GM03348 (cell line): ENCODE results near the gene CACNB3.
"Not testable (repeated sequence)": the region's sequence is repeated elsewhere in the genome, so short reads cannot be mapped to it uniquely, and the experiment has no call there.

Source experiments
- DNase-seq: peaks from one replicate; pipeline ENCODE4 v3.0.0; 2012; ENCODE audit warnings: low spot score

CACNB3 gene

DNA sequence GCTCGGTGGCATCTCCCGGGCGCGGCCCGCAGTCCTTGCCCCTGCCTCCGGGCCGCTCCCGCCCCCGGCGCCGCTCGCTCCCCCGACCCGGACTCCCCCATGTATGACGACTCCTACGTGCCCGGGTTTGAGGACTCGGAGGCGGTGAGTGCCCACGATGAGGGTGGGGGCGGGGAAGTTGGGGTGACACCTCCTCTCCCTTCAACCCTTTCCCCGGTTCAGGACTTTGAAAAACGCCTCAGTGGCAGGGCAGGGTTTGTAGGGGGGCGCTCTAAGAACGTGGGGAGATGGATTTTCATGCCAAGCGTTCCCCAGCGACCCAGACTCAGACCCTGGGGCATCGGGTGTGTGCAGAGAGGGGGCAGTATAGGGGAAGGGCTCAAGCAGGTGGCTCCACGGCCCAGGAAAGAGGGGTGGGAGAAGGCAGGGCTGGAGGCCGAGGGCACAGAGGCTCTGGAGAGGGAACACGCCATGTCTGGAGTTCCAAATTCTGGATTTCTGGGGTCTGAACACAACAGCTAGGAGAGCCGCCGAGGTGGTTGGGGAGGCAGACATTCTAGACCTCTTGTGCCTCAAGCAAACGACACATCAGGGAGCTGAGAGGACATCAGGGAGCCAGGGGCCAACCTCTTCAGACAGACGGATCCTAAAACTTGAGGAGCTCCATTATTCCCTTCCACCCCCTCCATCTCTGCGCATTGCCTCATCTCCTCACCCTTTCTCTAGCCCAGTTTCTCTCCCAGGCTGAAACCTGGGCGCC lies 715 bp downstream of the CACNB3 start:
- DNase-seq = no peak

DNA sequence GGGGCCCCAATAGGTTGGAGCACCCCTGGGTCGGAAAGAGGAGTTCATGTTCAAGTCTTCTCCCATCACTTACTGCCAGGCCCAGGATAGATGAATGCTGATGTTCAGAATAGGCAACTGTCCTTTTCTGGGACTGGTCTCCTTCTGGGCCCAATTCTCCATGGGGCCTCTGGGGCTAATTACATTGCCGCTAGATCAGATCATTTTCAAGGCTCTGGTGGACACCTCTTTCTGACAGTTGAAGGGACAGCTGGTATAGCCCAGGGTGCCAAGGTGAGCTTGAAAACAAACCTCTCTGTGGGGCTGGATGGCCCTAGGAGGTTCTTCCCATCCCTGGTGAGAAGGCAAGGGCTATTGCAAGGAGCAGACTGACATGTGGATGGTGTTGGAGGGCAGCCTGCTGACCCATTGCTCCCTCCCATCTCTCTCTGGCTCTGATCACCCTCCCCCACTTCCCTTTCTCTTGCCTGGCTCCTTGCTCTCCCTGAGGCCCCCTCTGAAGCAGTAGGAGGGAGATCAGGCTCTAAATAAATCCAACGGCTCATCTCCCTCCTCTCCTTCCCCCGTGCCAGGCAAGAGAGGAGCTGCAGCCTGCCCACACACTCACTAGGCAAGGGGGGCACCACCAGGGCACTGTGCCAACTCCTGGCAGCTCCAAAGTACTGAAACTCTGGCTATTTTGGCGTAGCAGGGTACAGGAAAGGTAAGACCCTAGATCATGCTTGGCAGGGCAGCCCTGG lies 1.9 kb downstream of the CACNB3 start:
- DNase-seq = no peak

- DNase-seq = no peak
Measured at GRCh38 chr12:48822139-48822538, 3.8 kb downstream of the CACNB3 start.

DNA sequence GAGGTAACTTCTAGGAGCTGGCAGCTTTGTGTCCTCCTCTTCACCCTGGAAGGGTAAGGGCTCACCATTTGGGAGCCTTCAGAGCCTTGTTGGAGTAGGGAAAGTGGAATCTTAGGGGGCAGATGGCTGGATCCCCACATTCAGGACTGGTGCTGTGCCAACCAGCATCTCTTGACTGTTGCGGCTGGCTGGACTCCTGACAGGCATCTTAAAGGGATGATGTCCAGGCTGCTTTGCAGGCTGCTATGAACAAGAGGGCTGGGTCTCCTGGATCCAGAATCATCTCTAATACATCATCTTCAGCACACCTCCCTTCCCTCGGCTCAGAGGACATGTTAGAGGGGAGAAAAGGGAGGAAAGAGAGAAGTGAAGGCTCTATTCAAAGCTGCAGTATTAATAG lies 4.4 kb downstream of the CACNB3 start:
- no peak for DNase-seq

DNA sequence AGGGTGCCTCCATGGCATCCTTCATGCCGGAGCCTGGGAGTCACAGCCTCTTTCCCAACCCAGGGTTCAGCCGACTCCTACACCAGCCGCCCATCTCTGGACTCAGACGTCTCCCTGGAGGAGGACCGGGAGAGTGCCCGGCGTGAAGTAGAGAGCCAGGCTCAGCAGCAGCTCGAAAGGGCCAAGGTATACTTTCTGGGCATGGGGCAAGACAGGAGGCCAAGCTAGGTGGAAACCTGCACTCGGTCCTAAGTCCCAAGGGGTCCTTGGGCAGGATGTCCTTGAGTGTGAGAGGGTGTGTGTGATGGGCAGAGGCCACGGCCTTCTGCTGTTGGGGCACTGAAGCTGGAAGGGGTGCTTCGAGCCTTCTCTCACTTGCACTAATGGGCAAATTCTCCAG lies 5.0 kb downstream of the CACNB3 start:
- no peak for DNase-seq

GRCh38 chr12:48824112-48824511 lies 5.8 kb downstream of the CACNB3 start:
- no peak for DNase-seq

DNA sequence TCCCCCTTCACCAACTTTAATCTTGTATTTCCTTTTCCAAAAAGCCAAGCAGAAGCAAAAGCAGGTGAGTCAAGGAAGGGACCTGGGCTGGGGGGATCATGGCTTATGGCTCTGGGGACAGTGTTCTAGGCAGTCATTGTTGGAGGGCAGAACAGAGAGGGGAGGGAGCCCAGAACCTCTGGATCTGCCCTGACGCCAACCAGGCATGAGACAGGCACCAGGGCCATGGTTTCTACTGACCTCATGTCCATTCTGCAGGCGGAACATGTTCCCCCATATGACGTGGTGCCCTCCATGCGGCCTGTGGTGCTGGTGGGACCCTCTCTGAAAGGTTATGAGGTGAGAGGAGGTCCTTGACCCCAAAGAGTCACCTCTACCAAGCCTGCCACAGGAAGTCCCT lies 6.6 kb downstream of the CACNB3 start:
- DNase-seq = no peak

- no peak for DNase-seq
Measured at GRCh38 chr12:48826209-48826855, 8.0 kb downstream of the CACNB3 start.

DNA sequence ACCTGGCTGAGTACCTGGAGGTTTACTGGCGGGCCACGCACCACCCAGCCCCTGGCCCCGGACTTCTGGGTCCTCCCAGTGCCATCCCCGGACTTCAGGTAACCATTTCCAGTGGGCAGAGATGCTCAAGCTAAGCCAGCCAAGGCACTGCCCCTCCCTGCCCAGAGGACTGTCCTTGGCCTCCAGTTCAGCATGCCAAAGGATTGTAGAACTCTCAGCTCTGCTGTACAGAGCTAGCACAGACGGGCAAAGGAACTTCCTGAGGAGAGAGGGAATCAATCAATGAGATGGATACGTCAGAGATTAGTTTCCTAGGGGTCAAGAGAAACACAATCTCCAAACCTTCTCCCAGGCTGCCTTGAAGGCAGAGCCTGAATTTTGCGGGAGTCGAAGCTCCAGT lies 8.7 kb downstream of the CACNB3 start:
- DNase-seq = no peak

GRCh38 chr12:48827513-48828096 lies 9.3 kb downstream of the CACNB3 start:
- DNase-seq = no peak

- no peak for DNase-seq
Measured at GRCh38 chr12:48828293-48828692, 10.0 kb downstream of the CACNB3 start.

- DNase-seq = no peak
Measured at GRCh38 chr12:48828841-48829575, 10.7 kb downstream of the CACNB3 start.

DNA sequence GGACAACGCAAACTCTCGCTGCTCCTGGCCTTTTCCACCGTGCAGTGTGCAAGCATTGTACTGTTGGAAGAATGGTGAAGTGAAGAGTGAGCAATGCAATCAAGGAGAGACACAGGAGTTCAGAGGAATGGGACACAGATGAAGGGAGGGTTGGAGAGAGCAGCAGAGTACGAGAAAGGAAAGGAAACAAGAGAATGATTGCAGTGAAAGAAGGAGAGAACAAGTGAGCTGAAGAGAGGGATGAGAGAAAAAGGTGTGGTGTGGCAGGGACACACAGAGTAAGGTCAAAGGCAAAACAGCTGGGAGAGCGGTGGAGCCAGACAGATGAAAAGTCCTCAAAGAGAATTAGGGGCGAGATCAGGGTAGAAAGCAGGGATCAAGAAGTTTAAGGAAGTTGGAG lies 13.0 kb downstream of the CACNB3 start:
- DNase-seq = no peak

DNA sequence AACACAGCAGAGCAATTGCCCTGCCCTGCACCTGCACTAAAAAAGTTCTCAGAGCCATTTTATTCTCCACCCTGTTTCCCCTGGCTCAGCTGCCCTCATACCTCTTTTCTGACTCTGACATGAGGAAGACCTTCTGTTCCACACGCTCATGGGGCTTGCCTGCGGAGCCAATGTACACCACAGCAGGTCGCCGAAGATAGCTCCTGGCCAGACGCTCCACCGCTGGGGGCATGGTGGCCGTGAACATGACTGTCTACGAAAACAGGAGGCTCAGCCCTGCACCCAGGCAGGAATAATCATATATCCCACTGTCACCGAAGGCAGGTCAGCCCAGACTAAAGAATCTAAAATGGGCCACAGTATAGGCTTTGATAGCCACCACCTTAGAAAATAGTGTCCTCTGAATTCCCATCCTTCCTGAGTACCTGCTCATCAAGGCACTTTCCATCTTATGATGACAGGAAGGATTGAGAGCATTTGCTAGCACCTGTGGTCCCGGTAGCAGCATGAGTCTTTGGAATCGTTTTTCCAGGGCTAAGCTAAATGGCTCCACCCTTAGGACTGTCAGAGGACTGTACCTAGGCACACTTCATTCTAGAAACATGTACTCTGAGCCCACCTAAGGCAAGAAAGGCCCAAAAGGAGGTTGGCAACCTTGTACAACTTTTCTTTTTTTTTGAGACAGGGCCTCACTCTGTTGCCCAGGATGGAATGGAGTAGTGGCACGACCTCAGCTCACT lies 14.2 kb downstream of the CACNB3 start:
- DNase-seq = no peak

DNA sequence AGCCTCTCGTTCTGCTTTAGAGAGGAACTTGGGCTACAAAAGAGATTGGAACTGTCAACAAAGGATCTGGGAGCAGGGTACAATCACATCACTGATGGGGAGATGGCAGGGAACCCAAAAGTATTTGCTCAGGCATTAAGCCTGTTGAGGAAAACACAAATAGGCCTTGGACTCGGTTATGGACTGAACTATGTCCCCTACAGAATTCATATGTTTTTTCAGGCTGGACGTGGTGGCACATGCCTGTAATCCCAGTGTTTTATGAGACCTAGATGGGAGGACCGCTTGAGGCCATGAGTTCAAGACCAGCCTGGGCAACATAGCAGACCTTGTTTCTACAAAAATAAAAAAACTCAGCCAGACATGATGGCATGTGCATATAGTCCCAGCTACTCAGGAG lies 19.8 kb downstream of the CACNB3 start:
- DNase-seq = no peak

DNA sequence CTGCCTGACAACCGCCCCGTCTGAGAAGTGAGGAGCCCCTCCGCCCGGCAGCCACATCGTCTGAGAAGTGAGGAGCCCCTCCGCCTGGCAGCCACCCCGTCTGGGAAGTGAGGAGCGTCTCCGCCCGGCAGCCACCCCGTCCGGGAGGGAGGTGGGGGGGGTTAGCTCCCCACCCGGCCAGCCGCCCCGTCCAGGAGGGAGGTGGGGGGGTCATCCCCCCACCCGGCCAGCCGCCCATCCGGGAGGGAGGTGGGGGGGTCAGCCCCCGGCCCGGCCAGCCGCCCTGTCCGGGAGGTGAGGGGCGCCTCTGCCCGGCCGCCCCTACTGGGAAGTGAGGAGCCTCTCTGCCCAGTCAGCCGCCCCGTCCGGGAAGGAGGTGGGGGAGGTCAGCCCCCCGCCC lies 23.7 kb downstream of the CACNB3 start:
- not testable (repeated sequence) for DNase-seq

DNA sequence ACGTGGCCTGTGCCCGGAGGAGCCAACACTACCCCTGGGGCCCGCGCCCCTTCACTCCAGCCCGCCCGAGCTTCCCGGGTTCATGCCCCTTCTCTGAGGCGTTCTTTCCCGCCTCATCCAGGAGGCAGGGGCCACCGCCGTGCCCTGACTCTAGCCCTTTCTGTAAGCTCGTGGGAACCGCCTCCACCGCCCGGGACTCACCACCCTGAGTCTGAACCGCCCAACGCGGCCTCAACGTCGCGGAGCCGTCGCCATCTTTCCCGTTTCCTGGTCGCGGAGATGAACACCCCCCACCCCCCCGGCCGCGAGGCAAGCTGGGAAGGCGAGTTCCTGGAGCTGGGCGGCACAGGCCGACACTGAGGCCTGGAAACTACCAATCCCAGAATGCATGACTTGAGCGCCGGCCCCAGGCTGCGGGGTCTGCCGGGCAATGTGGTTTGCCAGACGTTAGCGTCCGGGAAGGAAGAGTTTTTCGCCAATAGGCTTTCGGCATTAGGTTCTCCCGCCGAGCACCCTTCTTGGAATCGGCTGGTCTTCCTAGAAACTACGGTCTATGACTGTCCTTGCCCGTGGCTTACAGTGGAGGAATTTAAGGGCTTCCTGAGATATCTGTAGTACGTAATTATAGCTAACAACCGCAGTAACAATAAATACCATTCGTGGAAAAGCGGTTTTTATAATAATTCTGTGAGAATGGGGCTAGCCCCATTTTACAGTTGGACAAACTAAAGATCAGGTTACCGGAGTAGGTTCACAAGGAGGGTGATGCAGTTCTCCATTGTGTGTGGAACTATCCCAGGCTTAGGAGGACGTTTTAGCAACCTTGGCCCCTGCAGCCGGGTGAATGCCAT lies 33.8 kb downstream of the CACNB3 start, which contains the start of gene DDX23:
TSS of gene DDX23 (minus strand) at position 281 of the 851 bp plus-strand sequence. CDS start 6,381 bp downstream, outside the sequence.
- DNase-seq = peak; percentile 99

GRCh38 chr12:48852734-48853688 lies 34.7 kb downstream of the CACNB3 start:
- DNase-seq = peak; percentile 83

GRCh38 chr12:48854488-48854887 lies 36.2 kb downstream of the CACNB3 start:
- DNase-seq = no peak
